Psoas muscle (tissue), 8 donors: ENCODE data around the gene TMEM14A. TPM values are rescaled to one million over a fixed set of nuclear protein-coding genes. Genes with fewer than 3 reads are reported as not detected.
"Not testable (repeated sequence)": the region's sequence is repeated elsewhere in the genome, so short reads cannot be mapped to it uniquely, and the experiment has no call there.

ENCODE experiments used
- ATAC-seq, 4 donors: fragments of 200-7000 bp; cut with Tn5 transposase; one replicate each; pipeline ENCODE4 v1.9.1; 2020; ENCODE audit warnings: moderate library complexity in 3 of 4, mild to moderate bottlenecking in 2 of 4
- DNase-seq, 2 donors: peaks; one replicate each; pipeline ENCODE4 v3.0.0-alpha.2; 2020
- H3K27ac ChIP-seq: fragments of 200-600 bp; one replicate; pipeline ENCODE4 v1.8.0; 2022
- H3K27me3 ChIP-seq, 3 donors: fragments of 200-600 bp in 1 of 3; one replicate each; pipeline versions ENCODE4 v1.6.1 to v1.8.0; 2013 to 2022; ENCODE audit warnings: low read length in 2 of 3, mild to moderate bottlenecking in 2 of 3, moderate library complexity in 1 of 3; ENCODE audit not compliant: insufficient read depth in 3 of 3
- H3K36me3 ChIP-seq, 2 donors: fragments of 200-600 bp in 1 of 2; one replicate each; pipeline versions ENCODE4 v1.6.1 to v1.8.0; 2013 to 2022; ENCODE audit warnings: low read depth in 1 of 2, mild to moderate bottlenecking in 1 of 2, moderate library complexity in 1 of 2; ENCODE audit not compliant: insufficient read depth in 1 of 2
- H3K4me1 ChIP-seq: fragments of 200-600 bp; one replicate; pipeline ENCODE4 v1.8.0; 2022
- H3K4me3 ChIP-seq: fragments of 200-600 bp; one replicate; pipeline ENCODE4 v1.8.0; 2022; ENCODE audit warnings: mild to moderate bottlenecking
- H3K9me3 ChIP-seq: fragments of 200-600 bp; one replicate; pipeline ENCODE4 v1.8.0; 2022
- WGBS, 3 donors: extraction: QIAGEN DNeasy Blood & Tissue Kit; methylation state at CpG; one replicate each; pipeline versions ENCODE4 v1.1.6 to v1.1.7; 2013; 5-methylcytosine and 5-hydroxymethylcytosine counted together
- intact Hi-C, 2 donors: fragments of 100-400 bp; cut with DNase I; formaldehyde crosslinking; loops; one replicate each; pipeline versions ENCODE4 v1.11.0 to v1.14.2; 2022
- polyA plus RNA-seq, 3 donors: library from polyadenylated mRNA; stranded (reverse); fragments of 200-250 nt; gene quantifications; one replicate each; pipeline ENCODE4 v1.2.3, GENCODE V29; 2013
- total RNA-seq, 4 donors: library from RNA; stranded (reverse); fragmentation: NEBNext Ultra II Directional in 2 of 4; extraction: Animal tissue kit (Norgen Biotek cat#: 25700) in 2 of 4; gene quantifications; one replicate each; pipeline versions ENCODE4 v1.2.1 to v1.2.4, GENCODE V29; 2021 to 2023
- TF ChIP-seq, protein P1 (sequence below): fragments of 200-600 bp; IDR thresholded peaks from one replicate; pipeline ENCODE4 v1.8.0; 2022; ENCODE audit warnings: antibody characterized with exemption
- donor health status: healthy with polysubstance abuse.
- donor health status: DM: no; HTN: no; CAD: no; lungs with moderate emphysema.
- donor health status: Bipolar disorder and iron deficiency.
- donor health status: healthy.
- donor health status: DM: yes; HTN: yes; CAD: no.
- donor health status: DM: no; HTN: no; CAD: no.
- donor health status: DM: no; HTN: no; CAD: no.
- donor health status: DM: yes; HTN: yes; CAD: no.

Gene TMEM14A
- total and polyA plus RNA-seq, 7 donors: 1.2 to 3.5 (median 2.7) TPM

DNA sequence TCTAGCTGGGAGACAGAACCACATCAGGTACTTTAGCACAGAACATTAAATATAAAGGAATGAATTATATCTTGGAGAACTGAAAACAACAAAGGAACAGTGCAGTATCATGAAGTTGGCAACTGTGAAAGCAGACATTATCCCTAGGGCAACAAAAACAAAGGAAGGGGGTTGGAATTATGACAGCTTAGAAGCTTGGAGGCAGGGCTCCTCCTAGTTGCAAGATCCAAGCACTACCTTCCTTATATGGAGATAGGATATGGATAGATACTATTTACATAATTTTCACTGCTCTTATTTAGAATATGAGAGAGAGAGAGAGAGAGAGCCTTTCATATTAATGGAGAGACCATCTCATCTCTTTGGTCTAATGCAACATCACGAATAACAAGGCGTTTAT lies 27.0 kb downstream of the TMEM14A start:
- intact Hi-C loops: no loop called here
- H3K27ac ChIP-seq: no peak overlapping the region
- H3K9me3 ChIP-seq: no peaks in the 10 kb centered on the region
- no peaks in the 10 kb centered on the region for H3K36me3 ChIP-seq
- TF ChIP-seq, protein P1, sequence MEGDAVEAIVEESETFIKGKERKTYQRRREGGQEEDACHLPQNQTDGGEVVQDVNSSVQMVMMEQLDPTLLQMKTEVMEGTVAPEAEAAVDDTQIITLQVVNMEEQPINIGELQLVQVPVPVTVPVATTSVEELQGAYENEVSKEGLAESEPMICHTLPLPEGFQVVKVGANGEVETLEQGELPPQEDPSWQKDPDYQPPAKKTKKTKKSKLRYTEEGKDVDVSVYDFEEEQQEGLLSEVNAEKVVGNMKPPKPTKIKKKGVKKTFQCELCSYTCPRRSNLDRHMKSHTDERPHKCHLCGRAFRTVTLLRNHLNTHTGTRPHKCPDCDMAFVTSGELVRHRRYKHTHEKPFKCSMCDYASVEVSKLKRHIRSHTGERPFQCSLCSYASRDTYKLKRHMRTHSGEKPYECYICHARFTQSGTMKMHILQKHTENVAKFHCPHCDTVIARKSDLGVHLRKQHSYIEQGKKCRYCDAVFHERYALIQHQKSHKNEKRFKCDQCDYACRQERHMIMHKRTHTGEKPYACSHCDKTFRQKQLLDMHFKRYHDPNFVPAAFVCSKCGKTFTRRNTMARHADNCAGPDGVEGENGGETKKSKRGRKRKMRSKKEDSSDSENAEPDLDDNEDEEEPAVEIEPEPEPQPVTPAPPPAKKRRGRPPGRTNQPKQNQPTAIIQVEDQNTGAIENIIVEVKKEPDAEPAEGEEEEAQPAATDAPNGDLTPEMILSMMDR: no peak
- DNase-seq (no peak), ATAC-seq (no peak)
- WGBS, 3 donors: 94 to 99% (median 96%) methylated on average over 2 of the region's 2 CpGs
- no peaks in the 10 kb centered on the region for H3K4me1 ChIP-seq
- H3K27me3 ChIP-seq: no peaks in the 10 kb centered on the region
- no peak overlapping the region for H3K4me3 ChIP-seq

DNA sequence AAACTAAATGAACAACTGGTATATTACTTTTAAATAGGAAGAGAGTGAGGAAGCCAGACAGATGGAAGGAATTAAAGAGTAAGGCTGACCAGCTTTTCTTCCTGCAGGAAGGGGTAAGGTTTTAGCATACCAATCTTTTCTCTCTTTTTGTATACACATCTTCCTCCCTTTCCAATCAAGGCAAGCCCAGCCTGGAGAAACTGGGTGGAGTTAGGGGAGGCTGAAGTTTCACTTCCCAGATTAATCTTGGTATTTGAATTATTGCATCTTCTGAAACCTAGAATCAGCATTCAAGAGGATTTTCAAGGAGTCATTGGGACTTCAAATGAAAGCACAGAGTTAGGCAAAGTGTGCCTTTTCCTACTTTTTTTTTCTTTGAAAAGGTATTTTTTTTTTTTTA lies 33.1 kb downstream of the TMEM14A start:
- Histone ChIP-seq H3K27me3 (no peaks in the 10 kb centered on the region), H3K36me3 (no peaks in the 10 kb centered on the region), H3K27ac (no peak overlapping the region), H3K9me3 (no peaks in the 10 kb centered on the region), H3K4me1 (no peaks in the 10 kb centered on the region), H3K4me3 (no peak overlapping the region)
- TF ChIP-seq, protein P1: no peak
- ATAC-seq (no peak), DNase-seq (no peak)
- intact Hi-C loops: no loop called here

GRCh38 chr6:52704781-52705502 lies 34.0 kb downstream of the TMEM14A start:
- H3K27me3 ChIP-seq, H3K27ac ChIP-seq, H3K36me3 ChIP-seq, H3K4me1 ChIP-seq, H3K4me3 ChIP-seq, H3K9me3 ChIP-seq, DNase-seq, ATAC-seq, intact Hi-C loops: not testable (repeated sequence)
- 84 to 87% (median 85%) methylated on average over 6 of the region's 6 CpGs for WGBS, 3 donors

- Histone ChIP-seq H3K27ac (no peak overlapping the region), H3K27me3 (no peaks in the 10 kb centered on the region), H3K4me3 (no peak overlapping the region), H3K9me3 (no peaks in the 10 kb centered on the region), H3K4me1 (no peaks in the 10 kb centered on the region), H3K36me3 (no peaks in the 10 kb centered on the region)
- DNase-seq (no peak), ATAC-seq (no peak)
- TF ChIP-seq, protein P1: no peak
- 78 to 87% (median 84%) methylated on average over 3 of the region's 3 CpGs for whole genome bisulfite sequencing, 3 donors
- intact Hi-C loops: no loop called here
Observed at GRCh38 chr6:52706001-52706400, 35.1 kb downstream of the TMEM14A start.

- Histone ChIP-seq H3K9me3 (no peaks in the 10 kb centered on the region), H3K4me1 (no peaks in the 10 kb centered on the region), H3K27me3 (no peaks in the 10 kb centered on the region), H3K27ac (no peak overlapping the region), H3K36me3 (no peaks in the 10 kb centered on the region), H3K4me3 (no peak overlapping the region)
- TF ChIP-seq, protein P1: no peak
- DNase-seq: no peak
- no peak for ATAC-seq
- intact Hi-C loops: no loop called here
- 78 to 83% (median 82%) methylated on average over 3 of the region's 3 CpGs for WGBS, 3 donors
Observed at GRCh38 chr6:52707963-52708680, 37.2 kb downstream of the TMEM14A start.
